Stimulated activated CD4-positive, alpha-beta T cell treated with anti-CD3 and anti-CD28 coated beads, TNF-alpha, amount 100 ng/mL, for 24 hours (primary cell): ENCODE results near the gene KCNMA1.

Experiments used
- DNase-seq, 3 experiments: peaks; one replicate each; pipeline ENCODE4 v3.0.0-alpha.2; 2020; ENCODE audit warnings: low read depth in 3 of 3

Gene KCNMA1

GRCh38 chr10:77634939-77635338, 2.7 kb downstream of the KCNMA1 start:
- DNase-seq = no peak

GRCh38 chr10:77633376-77633775, 4.2 kb downstream of the KCNMA1 start:
- no peak for DNase-seq

DNA sequence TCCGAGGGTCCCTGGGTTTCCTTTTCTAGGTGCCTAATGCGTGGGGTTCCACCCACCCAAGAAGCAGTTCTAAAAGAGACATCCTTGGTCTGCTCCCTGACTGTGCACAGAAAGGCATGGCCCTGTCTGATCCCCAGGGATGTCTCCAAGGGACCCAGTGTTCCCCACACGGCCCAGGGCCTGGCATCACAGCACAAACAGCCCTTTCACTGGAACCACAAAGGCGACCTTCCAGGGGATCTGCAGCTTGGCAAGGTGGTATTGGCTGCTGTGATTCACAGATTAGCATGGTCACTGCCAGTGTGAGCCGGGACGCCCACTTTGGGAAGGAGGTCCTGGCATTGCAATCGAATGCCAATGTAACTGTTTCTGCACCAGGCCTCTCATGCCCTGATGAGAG, 6.4 kb downstream of the KCNMA1 start:
- DNase-seq = no peak

- DNase-seq = no peak
Observed at GRCh38 chr10:77630507-77630848, 7.1 kb downstream of the KCNMA1 start.

DNA sequence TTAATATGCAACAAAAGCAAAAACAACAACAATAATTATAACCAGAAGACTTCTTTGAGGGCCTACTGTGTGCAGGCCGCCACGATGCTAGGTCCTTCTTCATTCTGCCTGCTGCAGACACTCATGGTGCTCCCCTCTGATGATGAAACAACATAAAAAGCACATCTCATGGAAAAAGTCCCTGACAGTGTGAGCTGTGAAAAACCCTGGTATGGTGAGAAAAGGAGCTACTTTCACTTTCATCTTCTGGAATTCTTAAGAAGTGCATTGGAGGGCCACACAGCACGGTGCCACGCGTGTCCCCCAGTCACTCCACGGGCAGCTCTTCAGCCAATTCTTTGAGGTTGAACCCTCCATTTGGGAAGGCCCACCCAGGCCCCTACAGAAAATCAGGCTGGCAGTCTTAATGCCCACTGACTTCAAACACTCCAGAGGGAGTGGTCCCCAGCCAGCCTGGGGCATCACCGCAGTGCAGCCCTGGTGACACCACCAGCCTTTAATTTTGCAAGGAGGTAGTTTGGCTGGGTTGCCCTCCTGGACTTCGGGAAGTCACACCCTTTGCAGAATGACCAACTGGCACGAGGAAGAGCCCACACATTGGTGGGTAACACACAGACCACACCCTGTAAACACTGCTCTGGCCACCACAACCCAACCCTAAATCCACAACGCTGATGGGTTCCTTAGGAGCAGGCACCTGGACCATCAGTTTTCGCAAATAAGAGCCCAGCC, 7.7 kb downstream of the KCNMA1 start:
- no peak for DNase-seq

DNA sequence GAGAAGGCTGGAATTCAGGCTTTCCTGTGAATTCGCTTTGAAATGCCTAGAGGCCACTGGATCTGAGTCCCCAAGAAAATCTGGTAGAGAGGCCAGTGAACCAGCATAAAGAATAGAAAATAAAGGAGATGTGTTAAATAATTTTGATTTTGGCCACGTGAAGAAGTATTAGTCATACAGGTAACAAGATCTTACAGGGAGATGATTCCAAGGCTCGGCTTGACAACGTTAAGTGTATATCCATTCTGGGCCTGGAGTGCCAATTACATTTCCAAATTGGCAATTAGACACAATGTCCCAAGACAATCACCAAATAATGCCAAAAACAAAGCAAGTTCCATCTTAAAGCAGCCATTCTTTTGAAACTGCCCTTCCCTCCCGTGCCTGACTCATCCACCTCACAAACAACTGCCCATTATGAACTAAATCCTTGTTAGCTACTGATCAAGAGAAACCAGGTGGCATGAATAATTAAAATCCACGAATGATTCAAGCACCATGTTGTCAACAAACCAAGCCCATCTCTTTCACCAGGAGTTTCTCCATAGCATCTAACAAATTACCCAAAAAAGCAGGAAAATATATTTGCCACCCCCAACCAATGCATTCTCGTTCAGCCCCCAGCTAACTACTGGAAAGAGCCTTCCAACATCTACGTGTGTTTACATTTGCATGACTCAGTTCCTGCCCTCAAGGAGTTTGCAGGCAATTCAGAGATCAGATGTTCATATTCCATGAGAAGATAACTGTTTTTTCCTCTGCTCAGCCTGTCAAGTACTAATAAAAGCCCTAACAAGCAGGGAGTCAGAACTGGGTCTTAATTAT, 8.5 kb downstream of the KCNMA1 start:
- DNase-seq = no peak

- DNase-seq = no peak
Observed at GRCh38 chr10:77626266-77626935, 11.2 kb downstream of the KCNMA1 start.

DNA sequence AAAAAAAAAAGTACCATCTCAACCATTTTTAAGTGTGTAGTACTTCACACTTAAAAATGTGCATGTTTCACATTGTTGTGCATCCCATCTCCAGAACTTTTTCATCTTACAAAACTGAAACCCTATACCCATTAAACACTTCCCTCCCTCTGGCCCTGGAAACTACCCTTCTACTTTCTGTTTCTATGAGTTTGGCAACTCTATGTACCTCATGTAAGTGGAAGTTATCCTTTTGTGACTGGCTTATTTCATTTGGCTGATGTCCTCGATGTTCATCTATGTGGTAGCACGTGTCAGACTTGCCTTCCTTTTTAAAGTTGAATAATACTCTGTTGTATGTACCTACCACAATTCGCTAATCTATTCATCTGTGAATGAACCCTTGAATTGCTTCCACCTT, 12.2 kb downstream of the KCNMA1 start:
- DNase-seq = no peak

DNA sequence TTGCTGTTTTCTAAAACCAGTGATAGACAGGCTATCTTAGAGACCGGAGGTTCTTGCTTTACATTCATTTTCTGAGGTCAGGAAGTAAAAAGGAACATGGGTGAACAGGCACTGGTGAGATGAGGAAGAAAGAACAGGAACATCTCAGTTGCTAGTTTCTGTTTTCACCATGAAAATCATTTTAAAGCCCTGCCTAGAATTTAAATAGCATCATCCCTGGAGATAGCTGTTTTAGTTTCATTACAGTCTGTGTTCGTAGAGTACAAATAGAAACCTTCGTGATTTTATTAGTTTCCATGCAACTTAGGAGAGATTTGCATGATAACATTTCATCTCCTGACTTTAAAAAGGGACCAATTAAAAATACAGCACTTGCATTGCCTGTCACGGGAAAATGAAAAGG, 14.7 kb downstream of the KCNMA1 start:
- DNase-seq = no peak

- no peak for DNase-seq
Observed at GRCh38 chr10:77620731-77621130, 16.9 kb downstream of the KCNMA1 start.

GRCh38 chr10:77619964-77620703, 17.5 kb downstream of the KCNMA1 start:
- no peak for DNase-seq

GRCh38 chr10:77618117-77618516, 19.5 kb downstream of the KCNMA1 start:
- no peak for DNase-seq

GRCh38 chr10:77616766-77617165, 20.8 kb downstream of the KCNMA1 start:
- no peak for DNase-seq

DNA sequence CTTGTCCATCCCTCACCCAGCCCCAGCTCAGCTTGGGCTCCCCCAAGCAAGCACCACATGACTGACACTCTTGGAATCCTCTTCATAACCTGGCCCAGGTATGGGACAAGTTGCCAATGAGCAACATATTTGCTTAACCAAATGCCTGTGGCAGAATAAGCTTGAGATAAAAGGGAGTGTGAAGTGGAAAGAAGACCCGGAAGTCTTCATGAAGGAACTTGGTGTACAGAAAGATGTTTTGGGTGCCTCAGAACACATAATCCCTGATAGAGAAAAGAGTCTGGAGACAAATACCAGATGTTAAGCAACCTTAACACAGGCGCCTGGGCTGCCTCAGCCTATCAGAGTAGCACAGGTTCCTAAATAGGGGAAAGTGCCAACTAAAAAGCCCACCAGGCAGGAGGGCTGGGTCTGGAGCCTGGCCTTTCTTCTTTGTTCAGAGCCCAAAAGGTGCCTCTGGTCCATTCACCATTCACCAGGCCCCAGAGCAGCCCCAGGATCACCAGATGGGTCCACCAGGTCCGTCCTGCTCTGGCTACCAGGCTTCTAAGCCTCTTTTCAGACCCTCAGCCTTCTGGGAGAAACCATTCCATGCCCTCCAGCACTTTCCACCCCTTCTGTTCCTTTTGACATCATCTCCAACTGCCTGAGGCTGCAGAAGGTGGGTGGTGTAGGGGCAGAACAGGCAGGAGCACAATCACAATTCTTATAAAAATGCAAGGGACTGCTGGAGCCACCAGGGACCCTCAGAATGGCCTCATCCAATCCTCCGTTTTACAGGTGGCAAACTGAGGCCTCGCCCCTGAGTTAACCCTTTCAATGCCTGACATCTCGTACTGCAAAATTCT, 22.6 kb downstream of the KCNMA1 start:
- no peak for DNase-seq

GRCh38 chr10:77613476-77614130, 24.0 kb downstream of the KCNMA1 start:
- DNase-seq = no peak

DNA sequence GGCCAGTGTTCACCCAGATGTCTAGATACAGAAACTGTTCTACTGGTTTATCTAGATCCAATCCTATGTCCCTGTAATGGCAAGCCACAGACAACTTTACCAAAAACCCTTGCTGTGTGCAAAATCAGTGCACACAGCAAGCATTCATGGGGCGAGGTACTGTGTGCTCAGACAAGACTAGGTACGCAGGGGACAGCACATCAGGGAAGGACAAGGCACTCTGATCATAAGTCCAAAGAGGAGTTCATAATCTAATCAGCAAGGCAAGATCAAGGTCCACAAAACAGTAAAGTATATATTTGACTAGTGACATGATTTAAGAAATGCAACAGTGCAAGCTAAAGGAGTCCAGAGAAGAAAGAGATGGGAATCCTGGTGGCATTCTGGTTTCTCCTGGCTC, 25.9 kb downstream of the KCNMA1 start:
- DNase-seq = no peak

GRCh38 chr10:77611221-77611620, 26.4 kb downstream of the KCNMA1 start:
- no peak for DNase-seq

- DNase-seq = no peak
Observed at GRCh38 chr10:77609781-77610272, 27.8 kb downstream of the KCNMA1 start.

GRCh38 chr10:77608281-77608680, 29.3 kb downstream of the KCNMA1 start:
- DNase-seq = no peak

- no peak for DNase-seq
Observed at GRCh38 chr10:77606751-77607150, 30.9 kb downstream of the KCNMA1 start.
